H7 (cell line): ENCODE results near the gene STIL. TPM values are rescaled to one million over a fixed set of nuclear protein-coding genes. Genes with fewer than 3 reads are reported as not detected.
"Not testable (repeated sequence)": the region's sequence is repeated elsewhere in the genome, so short reads cannot be mapped to it uniquely, and the experiment has no call there.

Source experiments
- DNase-seq: peaks from one replicate; pipeline ENCODE4 v3.0.0; 2012
- H3K27me3 ChIP-seq: 2 replicates; pipeline ENCODE4 v1.6.0; 2011; ENCODE audit warnings: mild to moderate bottlenecking, low read length; ENCODE audit not compliant: control insufficient read depth, insufficient read depth
- H3K36me3 ChIP-seq: replicated peaks from 2 replicates; pipeline ENCODE4 v1.5.1; 2011; ENCODE audit warnings: low read length; ENCODE audit not compliant: control insufficient read depth, insufficient read depth
- H3K4me3 ChIP-seq: 2 replicates; pipeline ENCODE4 v1.5.1; 2011; ENCODE audit warnings: low read depth, mild to moderate bottlenecking, control low read depth, low read length, moderate library complexity; ENCODE audit not compliant: insufficient read depth
- total RNA-seq: library from RNA; depleted of rRNA; stranded (reverse); fragments of >200 nt; shearing (Covaris generic); gene quantifications from 2 replicates; pipeline ENCODE4 v1.2.3, GENCODE V29; 2014; rRNA removed

The STIL gene
- 55.5 and 61.9 TPM in 2 replicates for total RNA-seq

DNA sequence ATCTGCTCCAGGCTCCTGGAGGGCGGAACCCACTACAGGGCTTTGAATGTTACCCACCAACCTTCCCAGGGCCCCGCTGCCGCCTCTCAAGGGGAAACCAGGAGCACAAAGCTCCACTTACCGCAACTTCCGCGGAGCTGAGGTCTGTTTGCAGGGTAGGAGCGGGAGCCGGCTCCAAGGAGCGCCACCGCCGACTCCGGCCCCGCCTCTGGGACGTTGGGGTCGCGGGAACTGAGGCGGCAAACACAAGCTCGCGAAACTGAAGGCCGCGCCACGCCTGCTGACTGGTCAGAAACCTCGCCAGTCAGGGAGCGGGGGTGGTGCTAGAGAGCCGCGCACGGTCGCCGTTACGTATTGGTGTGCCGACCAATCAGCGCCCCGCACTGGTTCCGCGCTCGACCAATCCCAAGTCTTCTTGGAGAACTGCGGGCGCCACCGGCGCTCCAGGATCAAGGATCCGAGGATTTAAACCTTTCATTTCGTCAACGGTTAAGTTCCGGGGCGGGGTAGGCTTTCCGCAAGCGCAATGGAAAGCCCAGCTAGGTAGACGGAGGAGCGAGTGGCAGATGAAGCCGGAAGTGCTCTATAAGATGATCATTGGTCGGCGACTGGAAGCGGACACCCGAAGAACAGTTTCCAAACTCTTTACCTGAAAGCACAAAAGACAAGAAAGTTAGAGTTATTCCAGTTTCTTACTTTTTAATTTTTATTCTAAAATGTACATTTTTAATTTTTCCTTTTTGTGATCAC, at the start of gene STIL:
Gene STIL, minus strand, starts transcription at position 233 of the 750 bp plus-strand sequence. CDS start 3,828 bp downstream, outside the sequence.
- H3K27me3 ChIP-seq = no peaks in the 10 kb centered on the region
- peak within 1 kb of the TSS; percentile 71 for H3K4me3 ChIP-seq
- peak; percentile 97 for DNase-seq
- peaks cover 4% of the 10 kb centered on the region for H3K36me3 ChIP-seq

DNA sequence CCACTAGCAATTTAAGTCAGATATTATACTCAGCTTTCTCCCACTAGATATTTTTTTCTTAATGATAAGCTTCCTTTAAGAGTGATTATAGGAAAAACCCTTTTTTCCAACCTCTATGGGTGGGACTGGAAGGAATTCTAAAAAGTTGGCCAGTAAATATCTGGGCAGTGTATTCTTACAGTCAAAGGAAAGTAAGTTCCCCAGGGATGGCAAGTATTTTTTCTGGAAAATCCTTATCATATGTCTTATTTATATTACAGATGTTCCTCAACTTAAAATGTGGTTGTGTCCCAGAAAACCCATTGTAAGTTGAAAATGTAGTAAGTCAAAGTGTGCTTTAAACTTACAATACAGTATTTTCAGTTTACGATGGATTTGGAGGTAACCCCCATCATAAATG, 48.9 kb upstream of the STIL start:
- Histone ChIP-seq H3K4me3 (no peak overlapping the region), H3K27me3 (no peaks in the 10 kb centered on the region), H3K36me3 (no peaks in the 10 kb centered on the region)
- DNase-seq = no peak

DNA sequence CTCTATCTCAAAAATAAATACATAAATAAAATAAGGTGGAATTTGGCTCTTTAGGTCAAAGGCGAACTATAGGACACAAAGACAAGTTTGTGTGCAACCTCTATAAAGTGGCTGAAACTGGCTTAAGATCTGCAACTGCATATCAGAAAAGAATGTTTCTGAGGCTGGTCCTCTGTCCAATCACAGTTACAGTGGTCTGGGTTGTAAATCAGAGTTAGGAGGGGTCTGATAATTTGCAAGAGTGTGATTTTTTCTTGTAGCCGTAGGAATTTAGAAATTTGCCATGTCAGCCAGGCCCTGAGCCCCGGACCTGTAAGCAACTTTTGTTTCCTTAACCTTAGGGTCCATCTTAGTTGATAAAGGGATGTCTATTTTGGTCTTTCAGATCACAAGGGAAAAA, 47.4 kb upstream of the STIL start:
- DNase-seq = no peak
- Histone ChIP-seq H3K27me3 (no peaks in the 10 kb centered on the region), H3K4me3 (no peak overlapping the region), H3K36me3 (no peaks in the 10 kb centered on the region)

DNA sequence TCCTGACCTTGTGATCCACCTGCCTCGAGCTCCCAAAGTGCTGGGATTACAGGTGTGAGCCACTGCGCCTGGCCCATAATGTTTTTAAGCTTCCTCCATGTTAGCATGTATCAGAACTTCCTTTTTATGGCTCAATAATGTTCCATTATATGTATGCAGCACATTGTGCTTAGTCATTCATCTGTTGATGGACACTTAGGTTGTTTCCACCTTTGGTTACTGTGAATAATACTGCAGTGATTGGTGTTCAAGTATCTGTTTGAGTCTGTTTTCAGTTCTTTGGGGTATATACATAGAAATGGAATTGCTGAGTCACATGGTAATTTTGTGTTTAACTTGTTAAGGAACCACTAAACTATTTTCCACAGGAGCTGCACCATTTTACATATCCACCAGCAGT, 37.4 kb upstream of the STIL start:
- H3K36me3 ChIP-seq = no peaks in the 10 kb centered on the region
- H3K4me3 ChIP-seq = no peak overlapping the region
- H3K27me3 ChIP-seq = no peaks in the 10 kb centered on the region
- no peak for DNase-seq

DNA sequence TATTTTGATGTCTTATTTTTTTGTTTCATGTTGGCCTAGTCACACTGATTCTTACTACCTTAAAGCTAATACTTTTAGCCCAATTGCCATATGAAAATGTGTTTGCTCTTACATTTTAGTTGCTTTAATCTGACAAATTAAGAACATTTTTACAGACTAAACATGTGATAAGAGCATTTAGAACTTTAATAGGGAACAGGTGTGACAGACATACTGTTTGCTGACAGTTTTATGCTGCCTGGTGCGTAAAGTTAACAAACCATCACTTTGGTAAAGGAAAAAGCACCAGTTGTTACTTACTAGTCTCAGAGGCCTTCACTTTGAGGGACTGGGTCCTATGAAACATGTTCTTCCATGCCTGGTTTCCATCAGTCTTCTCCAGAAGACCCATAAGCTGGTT, 34.3 kb upstream of the STIL start:
- Histone ChIP-seq H3K27me3 (no peaks in the 10 kb centered on the region), H3K4me3 (no peak overlapping the region)
- no peak for DNase-seq

DNA sequence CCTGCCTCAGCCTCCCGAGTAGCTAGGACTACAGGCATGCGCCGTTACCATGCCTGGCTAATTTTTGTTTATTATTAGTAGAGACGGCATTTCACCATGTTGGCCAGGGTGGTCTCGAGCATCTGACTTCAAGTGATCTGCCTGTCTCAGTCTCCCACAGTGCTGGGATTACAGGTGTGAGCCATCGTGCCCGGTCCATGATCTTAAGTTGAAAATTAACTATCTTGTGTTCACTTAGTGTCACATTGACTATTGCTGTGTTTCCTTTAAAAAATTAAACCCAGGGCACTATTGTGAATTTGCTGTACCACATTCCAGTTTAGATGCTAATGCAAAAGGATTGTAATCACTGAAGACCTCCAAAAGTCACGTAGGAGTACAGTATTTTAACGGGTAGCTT, 33.8 kb upstream of the STIL start:
- H3K27me3 ChIP-seq = no peaks in the 10 kb centered on the region
- no peak overlapping the region for H3K4me3 ChIP-seq
- DNase-seq = no peak

More for the DNA sequence above, 34.3 kb upstream of the STIL start:
- H3K36me3 ChIP-seq = no peaks in the 10 kb centered on the region

DNA sequence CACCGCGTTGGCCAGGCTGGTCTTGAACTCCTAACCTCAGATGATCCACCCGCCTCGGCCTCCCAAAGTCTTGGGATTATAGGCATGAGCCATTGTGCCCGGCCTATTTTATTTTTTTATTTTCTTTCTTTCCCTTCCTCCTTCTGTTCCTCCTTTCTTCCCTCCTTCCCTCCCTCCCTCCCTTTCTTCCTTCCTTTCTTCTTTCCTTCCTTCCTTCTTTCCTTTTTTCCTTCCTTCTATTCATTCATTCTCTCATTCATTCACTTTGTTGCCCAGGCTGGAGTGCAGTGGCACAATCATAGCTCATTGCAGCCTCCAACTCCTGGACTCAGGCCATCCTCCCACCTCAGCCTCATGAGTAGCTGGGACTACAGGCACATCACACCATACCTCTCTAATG, 33.0 kb upstream of the STIL start:
- not testable (repeated sequence) for H3K27me3 ChIP-seq, H3K4me3 ChIP-seq, DNase-seq, H3K36me3 ChIP-seq

More for the DNA sequence above, 33.8 kb upstream of the STIL start:
- no peaks in the 10 kb centered on the region for H3K36me3 ChIP-seq

DNA sequence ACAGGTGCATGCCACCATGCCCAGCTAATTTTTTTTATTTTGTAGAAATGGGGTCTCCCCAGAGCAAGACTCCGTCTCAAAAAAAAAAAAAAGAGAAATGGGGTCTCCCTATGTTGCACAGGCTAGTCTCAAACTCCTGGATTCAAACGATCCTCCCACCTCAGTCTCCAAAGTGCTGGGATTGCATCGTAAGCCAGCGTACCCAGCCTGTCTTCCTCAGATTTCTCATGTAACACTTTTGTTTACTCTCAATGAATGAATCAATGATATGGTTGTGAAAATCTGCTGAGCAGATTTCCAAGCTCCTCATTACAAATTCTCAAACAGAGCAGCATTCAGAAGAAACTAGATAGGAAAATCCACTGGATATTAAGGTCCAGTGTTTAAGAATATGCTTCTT, 26.3 kb upstream of the STIL start:
- no peaks in the 10 kb centered on the region for H3K27me3 ChIP-seq
- no peaks in the 10 kb centered on the region for H3K36me3 ChIP-seq
- no peak for DNase-seq
- H3K4me3 ChIP-seq = no peak overlapping the region

DNA sequence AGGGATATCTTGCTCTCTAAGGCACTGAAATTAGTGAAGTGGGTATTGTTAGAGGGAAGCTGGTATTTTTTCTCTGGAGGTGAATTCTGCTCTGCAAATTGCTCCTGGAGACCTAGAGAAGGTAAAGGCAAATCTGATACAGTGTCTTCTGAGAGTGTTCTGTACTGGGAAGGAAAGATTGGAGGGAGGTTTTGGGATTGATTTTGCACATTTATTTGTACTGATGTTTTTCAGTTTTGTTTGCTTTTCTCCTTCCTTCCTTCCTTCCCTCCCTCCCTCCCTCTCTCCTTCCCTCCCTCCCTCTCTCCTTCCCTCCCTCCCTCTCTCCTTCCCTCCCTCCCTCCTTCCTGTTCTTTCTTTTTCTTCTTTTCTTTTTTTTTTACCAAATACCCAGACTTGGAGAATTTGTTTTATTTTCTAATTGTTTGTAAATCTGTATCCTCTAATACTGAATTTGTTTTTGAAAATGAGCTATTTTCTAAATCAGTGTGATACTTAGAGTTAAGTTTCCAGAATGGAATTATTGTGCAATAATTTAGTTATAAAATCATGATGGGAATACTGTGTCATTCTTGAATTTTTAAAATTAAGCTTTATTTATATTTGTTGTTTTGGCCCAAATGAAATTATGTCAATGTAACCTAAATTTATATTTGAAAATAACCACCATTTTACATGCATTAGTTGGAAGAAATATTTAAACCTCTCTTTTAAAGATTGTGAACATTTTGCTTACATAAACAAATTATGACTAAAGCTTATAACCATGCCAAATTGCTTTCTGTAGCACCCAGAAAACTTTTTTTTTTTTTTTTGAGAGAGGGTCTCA, 24.5 kb upstream of the STIL start:
- no peak for DNase-seq
- no peak overlapping the region for H3K4me3 ChIP-seq
- no peaks in the 10 kb centered on the region for H3K36me3 ChIP-seq
- no peaks in the 10 kb centered on the region for H3K27me3 ChIP-seq

DNA sequence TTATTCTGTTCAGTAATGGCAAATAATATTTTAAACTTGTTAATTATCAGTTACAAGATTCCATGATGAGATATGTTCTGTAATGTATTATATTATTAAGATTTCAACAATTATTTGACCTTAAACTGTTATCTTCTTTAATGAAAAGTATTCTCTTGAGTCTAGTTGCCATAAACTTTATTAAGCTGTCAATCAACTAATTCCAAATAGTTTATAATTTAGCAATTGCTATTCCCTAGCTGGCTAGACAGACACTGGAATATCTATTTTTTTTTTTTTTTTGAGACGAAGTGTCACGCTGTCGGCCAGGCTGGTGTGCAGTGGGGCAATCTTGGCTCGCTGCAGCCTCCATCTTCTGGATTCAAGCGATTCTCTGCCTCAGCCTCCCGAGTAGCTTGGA, 23.4 kb upstream of the STIL start:
- Histone ChIP-seq H3K4me3 (no peak overlapping the region), H3K36me3 (no peaks in the 10 kb centered on the region), H3K27me3 (no peaks in the 10 kb centered on the region)
- DNase-seq = no peak

DNA sequence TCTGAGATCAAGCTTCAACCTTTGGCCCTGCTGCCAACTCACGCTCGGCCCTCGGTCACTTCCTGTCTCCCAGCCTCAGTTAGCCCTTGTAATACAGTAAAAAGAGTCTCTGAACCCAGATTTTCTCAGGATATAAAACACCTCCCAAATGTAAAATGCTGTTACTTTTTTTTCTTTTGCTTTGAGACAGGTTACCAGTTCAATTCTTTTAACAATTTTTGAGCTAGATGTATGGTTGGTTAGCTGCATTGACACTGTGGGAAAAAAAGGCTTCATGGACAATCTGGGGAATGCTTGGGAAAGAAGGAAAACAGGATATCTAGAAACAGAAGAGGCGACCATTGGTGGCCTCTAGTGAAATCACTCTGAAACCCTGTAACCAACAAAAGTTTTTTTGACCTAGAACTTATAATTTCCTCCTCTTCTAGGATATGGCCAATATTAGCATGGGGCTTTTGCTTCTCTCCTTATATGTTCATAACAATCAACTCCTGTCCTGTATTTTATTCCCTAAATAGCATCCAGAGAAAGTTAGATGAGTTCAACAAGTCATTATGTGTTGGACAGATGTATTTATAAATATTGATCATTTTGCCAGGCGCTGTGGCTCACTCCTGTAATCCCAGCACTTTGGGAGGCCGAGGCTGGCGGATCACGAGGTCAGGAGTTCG, 21.0 kb upstream of the STIL start:
- no peaks in the 10 kb centered on the region for H3K36me3 ChIP-seq
- H3K27me3 ChIP-seq = no peaks in the 10 kb centered on the region
- H3K4me3 ChIP-seq = peak overlapping the region; percentile 97
- DNase-seq = no peak

DNA sequence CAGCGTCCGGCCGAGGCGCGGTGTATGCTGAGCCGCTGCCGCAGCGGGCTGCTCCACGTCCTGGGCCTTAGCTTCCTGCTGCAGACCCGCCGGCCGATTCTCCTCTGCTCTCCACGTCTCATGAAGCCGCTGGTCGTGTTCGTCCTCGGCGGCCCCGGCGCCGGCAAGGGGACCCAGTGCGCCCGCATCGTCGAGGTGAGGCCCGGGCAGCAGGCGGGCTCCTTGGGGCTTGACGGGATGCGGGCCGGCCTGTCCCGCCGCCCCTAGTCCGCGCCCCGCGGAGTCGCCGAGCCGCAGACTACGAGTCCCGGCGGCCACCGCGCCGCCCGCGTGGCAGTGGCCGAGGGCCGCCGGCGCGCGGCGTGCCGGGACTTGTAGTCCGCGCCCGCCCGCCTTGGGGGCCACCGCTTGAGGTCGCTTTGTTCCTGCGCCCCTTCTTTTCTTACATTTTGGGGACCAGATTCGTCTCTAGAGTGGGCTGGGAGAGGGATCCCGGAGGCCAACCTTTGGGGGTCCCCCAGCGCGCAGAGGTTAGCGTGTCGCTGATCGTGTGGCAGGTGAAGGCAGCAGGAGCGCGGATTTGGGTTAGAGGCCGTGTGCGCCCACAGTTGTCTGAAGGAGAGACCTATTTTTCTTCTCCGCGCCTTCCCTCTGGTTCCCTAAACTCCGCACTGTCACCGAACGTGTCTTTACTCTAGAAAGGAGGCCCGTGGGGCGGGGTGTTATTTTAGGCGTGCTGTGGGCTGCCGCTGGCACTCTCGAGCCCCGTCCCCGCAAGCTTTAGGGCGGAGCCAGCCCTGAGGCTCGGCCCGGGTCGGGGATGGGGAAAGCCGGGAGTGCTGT, 20.2 kb upstream of the STIL start:
- Histone ChIP-seq H3K36me3 (no peaks in the 10 kb centered on the region), H3K4me3 (peak overlapping the region; percentile 97), H3K27me3 (no peaks in the 10 kb centered on the region)
- peak; percentile 95 for DNase-seq

DNA sequence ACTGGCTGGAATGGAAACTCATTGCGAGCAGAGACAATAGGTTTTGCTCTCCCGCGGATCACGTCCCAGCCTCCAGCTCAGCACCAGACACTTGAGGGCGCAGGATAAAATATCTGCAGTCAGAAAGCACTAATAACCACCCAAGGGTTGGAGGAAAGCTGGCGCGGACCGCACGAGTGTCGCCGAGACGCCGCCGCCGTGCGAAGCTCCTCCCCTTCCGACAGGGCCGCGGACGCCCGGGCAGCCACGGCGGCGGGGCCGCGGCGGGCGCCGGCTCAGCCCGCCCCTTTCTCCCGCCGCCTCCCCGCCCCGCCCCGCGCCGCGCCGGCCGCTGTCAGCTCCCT, 19.6 kb upstream of the STIL start, which contains the start of gene CMPK1:
Gene CMPK1, plus strand, starts transcription at position 213 of the 344 bp plus-strand sequence. CDS start 156 bp downstream, outside the sequence.
- H3K27me3 ChIP-seq = no peaks in the 10 kb centered on the region
- H3K4me3 ChIP-seq = peak within 1 kb of the TSS; percentile 97
- DNase-seq = peak; percentile 94
- H3K36me3 ChIP-seq = no peaks in the 10 kb centered on the region
